NB4 (cell line): Measurements from ENCODE around the gene EFCAB12.

ENCODE experiments used
- DNase-seq: peaks from one replicate; pipeline ENCODE4 v3.0.0; 2010; ENCODE audit warnings: low read depth
- H3K4me3 ChIP-seq: one replicate; pipeline ENCODE4 v1.5.1; 2011; ENCODE audit warnings: mild to moderate bottlenecking, low read depth, low read length, moderate library complexity
- CTCF ChIP-seq: IDR thresholded peaks from one replicate; pipeline ENCODE4 v1.5.1; 2012; ENCODE audit warnings: low read depth, low read length
- MYC ChIP-seq: IDR thresholded peaks from 2 replicates; pipeline ENCODE4 v1.6.1; 2011; ENCODE audit warnings: low read depth, low read length
- POLR2A ChIP-seq: IDR thresholded peaks from 2 replicates; pipeline ENCODE4 v1.6.1; 2011; ENCODE audit warnings: mild to moderate bottlenecking; ENCODE audit not compliant: insufficient read length; ENCODE audit errors: extremely low read depth
- TF ChIP-seq, protein P1 (sequence below): IDR thresholded peaks from 2 replicates; pipeline ENCODE4 v1.6.1; 2011; ENCODE audit warnings: low read depth, low read length

The EFCAB12 gene

GRCh38 chr3:129410971-129411370 lies 17.5 kb downstream of the EFCAB12 start:
- no peak for TF ChIP-seq POLR2A
- no peak for TF ChIP-seq CTCF
- TF ChIP-seq MYC, result no peak
- TF ChIP-seq, protein P1, sequence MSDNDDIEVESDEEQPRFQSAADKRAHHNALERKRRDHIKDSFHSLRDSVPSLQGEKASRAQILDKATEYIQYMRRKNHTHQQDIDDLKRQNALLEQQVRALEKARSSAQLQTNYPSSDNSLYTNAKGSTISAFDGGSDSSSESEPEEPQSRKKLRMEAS, result no peak
- H3K4me3 ChIP-seq, result no peak overlapping the region
- DNase-seq, result no peak

DNA sequence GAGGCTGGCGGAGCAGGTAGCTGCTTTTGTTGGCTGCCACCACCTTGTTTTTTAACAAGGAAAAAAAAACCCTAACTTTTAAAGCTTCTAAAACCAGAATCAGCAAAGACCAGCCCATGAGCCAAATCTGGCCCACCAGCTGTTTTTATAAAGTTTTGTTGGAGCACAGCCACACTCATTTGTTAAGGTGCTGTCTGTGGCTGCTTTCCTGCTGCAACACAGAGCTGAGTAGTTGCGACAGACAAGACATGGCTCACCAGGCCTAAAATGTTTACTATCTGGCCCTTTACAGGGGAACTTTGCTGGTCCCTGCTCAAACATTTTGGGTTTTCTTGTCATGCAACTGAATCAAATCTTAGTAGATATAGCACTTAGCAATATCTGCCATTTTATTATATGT lies 18.9 kb downstream of the EFCAB12 start:
- peak; percentile 57 for DNase-seq
- TF ChIP-seq MYC, result no peak
- TF ChIP-seq POLR2A, result no peak
- no peak for TF ChIP-seq CTCF
- TF ChIP-seq, protein P1, result no peak
- no peak overlapping the region for H3K4me3 ChIP-seq

DNA sequence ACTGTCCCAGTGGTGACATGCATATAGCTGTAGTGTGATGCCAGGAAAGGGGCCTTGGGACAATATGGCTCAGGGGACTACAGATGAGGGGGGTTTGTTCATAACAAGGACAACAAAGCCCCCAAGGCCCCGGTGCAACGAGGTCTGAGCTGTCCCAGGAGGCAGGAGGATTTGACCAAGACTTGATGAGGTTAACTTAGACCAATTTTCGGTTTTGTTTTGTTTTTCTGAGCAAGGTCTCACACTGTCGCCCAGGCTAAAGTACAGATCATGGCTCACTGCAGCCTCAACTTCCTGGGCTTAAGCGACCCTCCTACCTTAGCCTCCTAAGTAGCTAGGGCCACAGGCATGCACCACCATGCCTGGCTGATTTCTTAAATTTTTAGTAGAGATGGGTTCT lies 23.8 kb downstream of the EFCAB12 start:
- H3K4me3 ChIP-seq, result no peak overlapping the region
- no peak for DNase-seq
- TF ChIP-seq CTCF (no peak), MYC (no peak), POLR2A (no peak)
- TF ChIP-seq, protein P1, result no peak

DNA sequence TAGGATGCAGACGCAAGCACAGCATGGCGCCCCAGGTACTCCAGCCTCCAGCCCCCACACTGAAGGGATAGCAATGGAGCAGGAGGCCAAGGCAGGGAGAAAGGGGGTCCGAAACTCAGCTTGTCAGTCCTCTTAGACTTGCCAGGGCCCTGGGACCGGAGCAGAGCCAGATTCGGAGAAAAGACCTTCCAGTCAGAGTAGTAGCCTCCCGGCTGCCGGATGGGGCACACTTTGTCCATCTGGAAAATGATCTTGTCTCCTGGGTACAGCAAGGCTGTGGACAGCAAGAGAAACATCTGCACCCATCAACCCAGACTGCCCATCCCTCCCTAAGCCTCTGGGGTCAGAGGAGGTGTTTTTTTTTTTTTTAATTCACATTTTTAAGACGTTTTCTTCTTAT lies 24.3 kb downstream of the EFCAB12 start:
- no peak overlapping the region for H3K4me3 ChIP-seq
- no peak for DNase-seq
- TF ChIP-seq POLR2A (no peak), MYC (no peak), CTCF (no peak)
- TF ChIP-seq, protein P1, result no peak

DNA sequence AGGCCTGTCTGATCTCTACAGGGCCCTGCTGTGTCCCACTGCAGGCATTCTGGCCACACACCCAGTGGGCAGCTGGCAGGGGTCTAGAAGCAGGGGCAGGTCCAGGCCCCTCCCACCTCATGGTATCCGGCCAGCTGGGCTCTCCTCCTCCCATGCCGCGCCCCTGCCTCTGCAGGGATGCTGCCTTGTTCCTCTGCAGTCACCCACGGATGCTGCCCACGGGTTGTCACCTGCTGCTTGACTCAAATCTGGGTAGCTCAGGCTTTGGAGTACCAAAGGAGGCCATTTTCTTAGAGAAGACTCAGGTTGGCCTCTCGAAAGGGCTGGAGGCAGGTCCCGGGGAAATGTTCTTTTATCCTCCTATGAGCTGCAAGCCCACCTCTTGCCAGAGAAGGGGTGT lies 25.0 kb downstream of the EFCAB12 start:
- no peak for DNase-seq
- H3K4me3 ChIP-seq, result no peak overlapping the region
- TF ChIP-seq POLR2A (no peak), MYC (no peak), CTCF (no peak)
- TF ChIP-seq, protein P1, result no peak

DNA sequence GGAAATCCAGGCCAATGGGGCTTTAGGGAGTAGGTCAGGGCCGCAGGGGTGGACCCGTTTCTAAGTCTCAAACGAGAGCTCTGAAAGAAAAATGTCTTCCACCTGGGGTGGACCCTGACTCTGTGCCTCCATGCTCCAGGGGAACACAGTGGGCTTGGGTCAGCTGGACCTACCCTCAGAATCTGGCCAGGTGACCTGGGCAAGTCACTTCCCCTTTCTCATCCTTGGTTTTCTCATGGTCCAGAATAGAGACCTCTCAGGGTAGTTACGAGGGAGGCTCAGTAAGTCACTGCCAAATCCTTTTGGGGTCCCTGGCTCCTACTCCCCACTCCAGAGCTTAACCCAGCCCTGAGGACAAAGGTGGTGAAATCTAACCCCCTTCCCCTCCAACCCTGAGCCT lies 25.8 kb downstream of the EFCAB12 start:
- no peak for DNase-seq
- TF ChIP-seq POLR2A (no peak), CTCF (no peak), MYC (no peak)
- TF ChIP-seq, protein P1, result no peak
- no peak overlapping the region for H3K4me3 ChIP-seq
